Fibroblast of gingiva (primary cell): ENCODE results near the gene ACADSB.

ENCODE experiments used
- DNase-seq: peaks from one replicate; pipeline ENCODE4 v3.0.0-alpha.2; 2011; ENCODE audit warnings: low read depth

Gene ACADSB

GRCh38 chr10:123100030-123100762 is 91.4 kb downstream of the ACADSB start:
- DNase-seq, result no peak

- DNase-seq, result no peak
These were observed 93.1 kb downstream of the ACADSB start for GRCh38 chr10:123101872-123102271.

DNA sequence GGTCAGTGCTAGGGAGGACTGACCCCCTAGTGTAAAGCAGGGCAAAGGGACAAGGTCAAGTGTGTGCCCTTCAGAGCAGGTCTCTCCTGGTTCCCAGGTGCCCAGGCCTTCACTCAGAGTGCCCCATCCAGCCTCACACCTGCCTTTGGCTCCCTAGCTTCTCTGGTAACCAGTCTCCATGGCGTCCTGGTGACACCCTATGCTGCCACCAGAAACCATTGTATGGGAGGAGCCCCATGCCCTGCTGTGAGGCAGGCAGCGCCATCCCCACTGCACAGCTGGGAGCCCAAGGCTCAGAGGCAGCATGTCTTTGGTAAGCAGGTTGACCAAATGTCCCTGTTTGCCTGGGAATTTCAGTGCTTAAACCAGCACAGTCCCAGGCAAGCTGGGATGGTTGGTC is 93.9 kb downstream of the ACADSB start:
- DNase-seq, result no peak

DNA sequence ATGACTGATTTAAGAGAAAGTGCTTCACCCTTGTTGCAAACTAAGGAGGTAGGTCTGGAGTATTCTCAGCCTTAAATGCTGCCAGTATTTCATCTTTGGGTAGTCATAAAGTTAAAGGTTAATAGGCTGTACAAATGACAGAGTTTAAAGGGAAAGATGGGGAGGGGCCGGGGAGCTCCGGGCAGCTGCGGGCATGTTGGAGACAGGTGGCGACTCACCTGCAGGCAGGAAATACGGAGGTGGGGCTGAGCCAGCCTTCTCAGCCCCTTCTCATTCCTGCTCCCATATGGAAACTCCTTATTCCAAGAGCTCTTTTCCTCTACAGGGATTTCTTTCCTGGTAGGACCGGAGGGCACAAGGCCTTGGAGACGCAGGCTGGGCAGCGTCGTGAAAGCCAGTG is 95.1 kb downstream of the ACADSB start:
- DNase-seq, result no peak
